ENCODE measurements around the gene TESK2. TPM values are rescaled to one million over a fixed set of nuclear protein-coding genes. Genes with fewer than 3 reads are reported as not detected.
A peak's percentile ranks its signal among the peaks of the same experiment; 100 is the strongest.

The TESK2 gene
- polyA plus RNA-seq, 1 donor (not counting 4 experiments of a cell fraction or from before 2014, with no cell fraction given), result 2.0 TPM

- no peaks in the 10 kb centered on the region for H3K9me1 ChIP-seq (ENCODE audit: control insufficient read depth, extremely low read depth, insufficient read depth, low read length)
- H3K9me3 ChIP-seq (ENCODE audit: control insufficient read depth, low read depth, low read length), result no peaks in the 10 kb centered on the region
- H3K36me3 ChIP-seq (ENCODE audit: control insufficient read depth in 2 of 2, extremely low read depth in 1 of 2, insufficient read depth in 2 of 2, low read length in 2 of 2), result no peaks in the 10 kb centered on the region
- H3K27ac ChIP-seq (ENCODE audit: control insufficient read depth, insufficient read depth, low read length), result no peak overlapping the region
- no peak for TF ChIP-seq CTCF (optimal IDR thresholded peaks at IDR 0.05 in 1 of 3, IDR thresholded peaks at IDR 0.05 in 1 of 3, conservative IDR thresholded peaks at IDR 0.05 in 1 of 3; ENCODE audit: extremely low read depth in 1 of 3, insufficient read depth in 2 of 3, low read length in 3 of 3)
- no peak for TF ChIP-seq EZH2 (IDR thresholded peaks at IDR 0.05; ENCODE audit: low read length)
- no peak overlapping the region for H2AFZ ChIP-seq (ENCODE audit: control insufficient read depth, low read length)
- FAIRE-seq, result no peak
- no peak for DNase-seq (ENCODE audit: low read depth, low spot score)
- no peaks in the 10 kb centered on the region for H3K27me3 ChIP-seq (ENCODE audit: control insufficient read depth, extremely low read depth, insufficient read depth, low read length)
- H3K79me2 ChIP-seq (ENCODE audit: control insufficient read depth, insufficient read depth, low read length), result no peaks in the 10 kb centered on the region
- H3K4me1 ChIP-seq (ENCODE audit: control insufficient read depth, extremely low read depth, insufficient read depth, low read length), result peaks cover 30% of the 10 kb centered on the region
- no peak overlapping the region for H3K4me2 ChIP-seq (ENCODE audit: control insufficient read depth, extremely low read depth, insufficient read depth, low read depth, low read length)
- H3K9ac ChIP-seq (ENCODE audit: control insufficient read depth, extremely low read depth, insufficient read depth, low read length), result no peak overlapping the region
- no peaks in the 10 kb centered on the region for H4K20me1 ChIP-seq (ENCODE audit: control insufficient read depth, extremely low read depth, insufficient read depth, low read length)
- dilution Hi-C loops (cut with MboI; ENCODE audit: extremely low pct_ligation_motif_present, low sequenced_read_pairs), result no loop called here
- no peak overlapping the region for H3K4me3 ChIP-seq (ENCODE audit: control insufficient read depth in 2 of 3, extremely low read depth in 1 of 3, insufficient read depth in 2 of 3, low read depth in 1 of 3, low read length in 3 of 3)
Measured at GRCh38 chr1:45351508-45351907, 139.5 kb downstream of the TESK2 start.

- FAIRE-seq, result peak; percentile 69
- no peaks in the 10 kb centered on the region for H4K20me1 ChIP-seq (ENCODE audit: control insufficient read depth, extremely low read depth, insufficient read depth, low read length)
- H3K79me2 ChIP-seq (ENCODE audit: control insufficient read depth, insufficient read depth, low read length), result no peaks in the 10 kb centered on the region
- no peak overlapping the region for H3K4me3 ChIP-seq (ENCODE audit: control insufficient read depth in 2 of 3, extremely low read depth in 1 of 3, insufficient read depth in 2 of 3, low read depth in 1 of 3, low read length in 3 of 3)
- peak overlapping the region; percentile 7 for H3K27ac ChIP-seq (ENCODE audit: control insufficient read depth, insufficient read depth, low read length)
- peaks cover 8 to 12% of the 10 kb centered on the region in 2 experiments for H3K36me3 ChIP-seq (ENCODE audit: control insufficient read depth in 2 of 2, extremely low read depth in 1 of 2, insufficient read depth in 2 of 2, low read length in 2 of 2)
- H2AFZ ChIP-seq (ENCODE audit: control insufficient read depth, low read length), result no peak overlapping the region
- no peak overlapping the region for H3K9ac ChIP-seq (ENCODE audit: control insufficient read depth, extremely low read depth, insufficient read depth, low read length)
- DNase-seq (ENCODE audit: low read depth, low spot score), result no peak
- no peaks in the 10 kb centered on the region for H3K27me3 ChIP-seq (ENCODE audit: control insufficient read depth, extremely low read depth, insufficient read depth, low read length)
- H3K9me1 ChIP-seq (ENCODE audit: control insufficient read depth, extremely low read depth, insufficient read depth, low read length), result no peaks in the 10 kb centered on the region
- H3K4me2 ChIP-seq (ENCODE audit: control insufficient read depth, extremely low read depth, insufficient read depth, low read depth, low read length), result peak overlapping the region; percentile 42
- no peaks in the 10 kb centered on the region for H3K9me3 ChIP-seq (ENCODE audit: control insufficient read depth, low read depth, low read length)
- TF ChIP-seq EZH2 (IDR thresholded peaks at IDR 0.05; ENCODE audit: low read length) (no peak), CTCF (optimal IDR thresholded peaks at IDR 0.05 in 1 of 3, IDR thresholded peaks at IDR 0.05 in 1 of 3, conservative IDR thresholded peaks at IDR 0.05 in 1 of 3; ENCODE audit: extremely low read depth in 1 of 3, insufficient read depth in 2 of 3, low read length in 3 of 3) (no peak)
- dilution Hi-C loops (cut with MboI; ENCODE audit: extremely low pct_ligation_motif_present, low sequenced_read_pairs), result no loop called here
- peaks cover 22% of the 10 kb centered on the region for H3K4me1 ChIP-seq (ENCODE audit: control insufficient read depth, extremely low read depth, insufficient read depth, low read length)
Measured at GRCh38 chr1:45348966-45349677, 141.8 kb downstream of the TESK2 start.

All from keratinocyte (primary cell).